Prostate gland (tissue), 2 donors: ENCODE data around the gene PLCG1.

ENCODE experiments used
- POLR2A ChIP-seq: fragments of 450-650 bp; IDR thresholded peaks from one replicate; pipeline ENCODE4 v1.6.1; 2016; ENCODE audit warnings: antibody characterized with exemption, mild to moderate bottlenecking
- TF ChIP-seq, protein P1 (sequence below), 4 experiments: fragments of 200-600 bp in 2 of 4; fragments of 450-650 bp in 2 of 4; sonication (generic) in 2 of 4; IDR thresholded peaks; 1 replicate in 3 of 4; 2 replicates in 1 of 4; pipeline ENCODE4 v1.5.1; 2016 to 2019; ENCODE audit warnings: antibody characterized with exemption in 4 of 4, mild to moderate bottlenecking in 2 of 4, moderate library complexity in 2 of 4

DNA sequence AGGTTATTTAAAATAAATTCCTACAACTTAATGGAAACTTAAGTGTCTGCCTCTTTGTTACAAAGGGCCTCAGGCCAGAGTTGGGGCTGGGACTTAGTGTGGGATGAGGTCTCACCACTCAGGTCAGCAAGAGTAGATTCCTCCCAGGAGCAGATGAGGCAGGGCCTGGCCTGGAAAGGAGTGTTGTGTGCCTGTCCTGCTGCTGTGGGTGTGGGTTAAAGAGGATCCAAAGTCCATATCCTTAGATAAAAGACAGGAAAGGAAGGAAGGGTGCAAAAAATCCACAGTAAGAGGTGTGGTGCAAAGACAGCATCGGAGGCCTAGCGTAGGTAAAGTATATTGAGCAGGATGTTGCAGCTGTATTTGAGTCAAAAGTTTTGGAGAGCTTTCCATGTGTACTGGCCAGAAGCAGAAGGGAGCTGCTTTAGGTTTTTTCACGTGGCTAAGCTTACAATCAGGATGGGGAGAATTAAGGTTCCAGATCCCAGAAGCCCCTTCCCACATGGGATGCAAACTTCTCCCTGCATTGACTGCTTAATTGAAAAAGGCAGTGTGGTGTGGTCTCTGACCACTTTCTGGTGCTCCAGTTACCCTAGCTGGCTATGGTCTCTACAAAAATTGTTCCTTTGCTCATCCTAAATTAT, 12.8 kb upstream of the PLCG1 start:
- TF ChIP-seq, protein P1, sequence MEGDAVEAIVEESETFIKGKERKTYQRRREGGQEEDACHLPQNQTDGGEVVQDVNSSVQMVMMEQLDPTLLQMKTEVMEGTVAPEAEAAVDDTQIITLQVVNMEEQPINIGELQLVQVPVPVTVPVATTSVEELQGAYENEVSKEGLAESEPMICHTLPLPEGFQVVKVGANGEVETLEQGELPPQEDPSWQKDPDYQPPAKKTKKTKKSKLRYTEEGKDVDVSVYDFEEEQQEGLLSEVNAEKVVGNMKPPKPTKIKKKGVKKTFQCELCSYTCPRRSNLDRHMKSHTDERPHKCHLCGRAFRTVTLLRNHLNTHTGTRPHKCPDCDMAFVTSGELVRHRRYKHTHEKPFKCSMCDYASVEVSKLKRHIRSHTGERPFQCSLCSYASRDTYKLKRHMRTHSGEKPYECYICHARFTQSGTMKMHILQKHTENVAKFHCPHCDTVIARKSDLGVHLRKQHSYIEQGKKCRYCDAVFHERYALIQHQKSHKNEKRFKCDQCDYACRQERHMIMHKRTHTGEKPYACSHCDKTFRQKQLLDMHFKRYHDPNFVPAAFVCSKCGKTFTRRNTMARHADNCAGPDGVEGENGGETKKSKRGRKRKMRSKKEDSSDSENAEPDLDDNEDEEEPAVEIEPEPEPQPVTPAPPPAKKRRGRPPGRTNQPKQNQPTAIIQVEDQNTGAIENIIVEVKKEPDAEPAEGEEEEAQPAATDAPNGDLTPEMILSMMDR (IDR thresholded peaks at IDR 0.05) = no peak
- TF ChIP-seq POLR2A = no peak
